Smooth muscle cell (in vitro differentiated cells): Measurements from ENCODE around the gene ERO1A. TPM values are rescaled to one million over a fixed set of nuclear protein-coding genes. Genes with fewer than 3 reads are reported as not detected.
"Not testable (repeated sequence)": the region's sequence is repeated elsewhere in the genome, so short reads cannot be mapped to it uniquely, and the experiment has no call there.

Source experiments
- DNase-seq: peaks from one replicate; lab custom pipeline; 2025; ENCODE audit not compliant: unreplicated experiment; lab: John Stamatoyannopoulos, UW
- H2AFZ ChIP-seq: fragments of 200-600 bp; sonication (generic); 2 replicates; pipeline ENCODE4 v1.6.0; 2016; ENCODE audit warnings: antibody characterized with exemption, low read depth, mild to moderate bottlenecking
- H3F3A ChIP-seq: fragments of 200-600 bp; sonication (generic); 2 replicates; pipeline ENCODE4 v1.6.0; 2017; ENCODE audit warnings: antibody characterized with exemption, low read depth
- H3K27ac ChIP-seq: fragments of 200-600 bp; sonication (generic); 2 replicates; pipeline ENCODE4 v1.5.1; 2016; ENCODE audit warnings: low read depth, mild to moderate bottlenecking
- H3K27me3 ChIP-seq: fragments of 200-600 bp; sonication (generic); 2 replicates; pipeline ENCODE4 v1.6.1; 2016; ENCODE audit warnings: low read depth, mild to moderate bottlenecking
- H3K36me3 ChIP-seq: fragments of 200-600 bp; sonication (generic); 2 replicates; pipeline ENCODE4 v1.5.1; 2016; ENCODE audit warnings: low read depth
- H3K4me1 ChIP-seq: fragments of 200-600 bp; sonication (generic); 2 replicates; pipeline ENCODE4 v1.5.1; 2016; ENCODE audit warnings: low read depth
- H3K4me2 ChIP-seq: fragments of 200-600 bp; sonication (generic); 2 replicates; pipeline ENCODE4 v1.6.0; 2016; ENCODE audit warnings: mild to moderate bottlenecking
- H3K4me3 ChIP-seq: fragments of 200-600 bp; sonication (generic); 2 replicates; pipeline ENCODE4 v1.5.1; 2016; ENCODE audit warnings: mild to moderate bottlenecking
- H3K79me2 ChIP-seq: fragments of 200-600 bp; sonication (generic); 2 replicates; pipeline ENCODE4 v1.6.0; 2016; ENCODE audit warnings: low read depth, mild to moderate bottlenecking
- H3K9ac ChIP-seq: fragments of 200-600 bp; sonication (generic); 2 replicates; pipeline ENCODE4 v1.6.0; 2016; ENCODE audit warnings: low read depth
- H3K9me3 ChIP-seq: fragments of 200-600 bp; sonication (generic); replicated peaks from 2 replicates; pipeline ENCODE4 v1.5.1; 2016; ENCODE audit warnings: low read depth
- H4K20me1 ChIP-seq: fragments of 200-600 bp; sonication (generic); 2 replicates; pipeline ENCODE4 v1.6.0; 2016; ENCODE audit warnings: low read depth
- WGBS: methylation state at CpG from one replicate; pipeline ENCODE4 v1.1.7; 2016; ENCODE audit warnings: low lambda C conversion rate; 5-methylcytosine and 5-hydroxymethylcytosine counted together
- polyA plus RNA-seq: library from polyadenylated mRNA; unstranded; fragments of >200 nt; fragmentation: Nextera tagmentation; extraction: Ambion mirVana; gene quantifications from 2 replicates; pipeline ENCODE4 v1.2.1, GENCODE V29; 2016
- total RNA-seq: library from RNA; depleted of rRNA; stranded (reverse); fragments of >200 nt; gene quantifications from 2 replicates; pipeline ENCODE4 v1.2.3, GENCODE V29; 2014
- TF ChIP-seq, protein P1 (sequence below): fragments of 200-600 bp; sonication (generic); IDR thresholded peaks from 2 replicates; pipeline ENCODE4 v1.5.1; 2017; ENCODE audit warnings: borderline replicate concordance, mild to moderate bottlenecking, antibody characterized with exemption; ENCODE audit not compliant: insufficient read depth, poor library complexity, severe bottlenecking

The ERO1A gene
- total and polyA plus RNA-seq, 2 experiments from 2014 or later, result 68.1 to 105 TPM

DNA sequence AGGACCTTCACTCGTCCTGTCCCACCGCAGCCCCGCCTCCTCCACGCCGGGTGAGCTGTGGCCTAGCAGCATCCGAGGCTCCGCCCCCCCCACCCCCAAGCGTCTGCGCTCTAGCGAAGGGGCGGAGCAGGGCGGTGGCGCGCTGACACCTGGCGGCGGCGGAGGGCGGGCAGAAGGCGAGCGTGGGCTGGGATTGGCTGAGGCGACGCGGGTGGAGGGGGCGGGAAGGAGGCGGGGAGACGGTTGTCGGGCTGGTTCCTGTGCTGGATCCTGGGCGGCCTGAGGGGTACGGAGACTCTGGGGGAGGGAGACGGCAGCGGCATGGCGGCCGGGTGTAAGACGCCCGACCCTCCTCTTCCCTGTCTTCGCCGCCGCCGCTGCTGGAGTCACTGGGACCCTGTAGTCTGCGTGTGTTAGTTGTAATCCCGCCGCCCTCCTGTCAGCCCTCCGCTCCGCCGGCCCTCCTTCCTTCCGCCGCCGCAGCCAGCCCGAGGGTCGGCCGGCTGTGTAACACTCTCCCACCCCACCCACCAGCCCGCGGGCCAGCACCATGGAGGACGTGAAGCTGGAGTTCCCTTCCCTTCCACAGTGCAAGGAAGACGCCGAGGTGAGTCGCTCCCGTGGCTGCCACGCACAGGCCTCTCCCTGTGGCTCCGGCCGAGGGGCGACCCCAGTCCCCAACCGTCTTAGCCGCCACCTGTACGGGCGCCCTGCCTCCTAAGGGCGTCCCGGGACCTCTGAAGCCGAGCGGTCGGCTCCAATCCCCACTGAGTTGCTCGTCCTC lies 34.8 kb upstream of the ERO1A start, which contains the start of gene STYX:
TSS of gene STYX (plus strand) at position 242 of the 784 bp plus-strand sequence. CDS start at position 551, 309 bp downstream.
- Histone ChIP-seq H3K79me2 (peaks cover 32% of the 10 kb centered on the region), H3F3A (peaks cover 14% of the 10 kb centered on the region), H3K9ac (peak within 1 kb of the TSS; percentile 86), H4K20me1 (peaks cover 15% of the 10 kb centered on the region), H2AFZ (peak within 1 kb of the TSS; percentile 83), H3K4me1 (peaks cover 6% of the 10 kb centered on the region), H3K9me3 (no peaks in the 10 kb centered on the region), H3K27me3 (no peaks in the 10 kb centered on the region), H3K36me3 (peaks cover 16% of the 10 kb centered on the region), H3K27ac (peak within 1 kb of the TSS; percentile 72), H3K4me2 (peak within 1 kb of the TSS; percentile 88), H3K4me3 (peak within 1 kb of the TSS; percentile 71)
- peak; percentile 96 for DNase-seq
- TF ChIP-seq, protein P1, sequence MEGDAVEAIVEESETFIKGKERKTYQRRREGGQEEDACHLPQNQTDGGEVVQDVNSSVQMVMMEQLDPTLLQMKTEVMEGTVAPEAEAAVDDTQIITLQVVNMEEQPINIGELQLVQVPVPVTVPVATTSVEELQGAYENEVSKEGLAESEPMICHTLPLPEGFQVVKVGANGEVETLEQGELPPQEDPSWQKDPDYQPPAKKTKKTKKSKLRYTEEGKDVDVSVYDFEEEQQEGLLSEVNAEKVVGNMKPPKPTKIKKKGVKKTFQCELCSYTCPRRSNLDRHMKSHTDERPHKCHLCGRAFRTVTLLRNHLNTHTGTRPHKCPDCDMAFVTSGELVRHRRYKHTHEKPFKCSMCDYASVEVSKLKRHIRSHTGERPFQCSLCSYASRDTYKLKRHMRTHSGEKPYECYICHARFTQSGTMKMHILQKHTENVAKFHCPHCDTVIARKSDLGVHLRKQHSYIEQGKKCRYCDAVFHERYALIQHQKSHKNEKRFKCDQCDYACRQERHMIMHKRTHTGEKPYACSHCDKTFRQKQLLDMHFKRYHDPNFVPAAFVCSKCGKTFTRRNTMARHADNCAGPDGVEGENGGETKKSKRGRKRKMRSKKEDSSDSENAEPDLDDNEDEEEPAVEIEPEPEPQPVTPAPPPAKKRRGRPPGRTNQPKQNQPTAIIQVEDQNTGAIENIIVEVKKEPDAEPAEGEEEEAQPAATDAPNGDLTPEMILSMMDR, result peak; percentile 10
- WGBS, result under 1% methylated on average over 43 of the region's 72 CpGs

DNA sequence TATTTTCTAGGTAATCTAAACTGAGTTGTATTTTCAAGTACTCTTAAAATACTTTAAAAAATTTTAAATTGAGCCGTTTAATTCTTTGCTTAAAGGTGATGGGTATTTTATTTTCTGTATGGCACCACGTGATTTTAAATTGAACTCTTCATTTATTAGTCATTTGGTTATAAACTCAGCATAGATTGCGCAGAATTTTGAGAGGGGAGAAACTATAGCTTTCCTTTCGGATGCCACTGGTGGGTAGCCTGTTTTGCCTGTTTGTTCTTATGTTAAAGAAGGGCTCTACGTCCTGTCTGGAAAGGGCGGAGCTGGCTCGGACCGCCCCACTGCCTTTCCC lies 34.2 kb upstream of the ERO1A start:
- Histone ChIP-seq H3K4me2 (peak overlapping the region; percentile 85), H3K79me2 (peaks cover 32% of the 10 kb centered on the region), H3K27ac (peak overlapping the region; percentile 72), H3K4me1 (peaks cover 6% of the 10 kb centered on the region), H3K9me3 (no peaks in the 10 kb centered on the region), H3K9ac (no peak overlapping the region), H3K27me3 (no peaks in the 10 kb centered on the region), H2AFZ (no peak overlapping the region), H3F3A (peaks cover 20% of the 10 kb centered on the region), H3K4me3 (peak overlapping the region; percentile 71), H3K36me3 (peaks cover 22% of the 10 kb centered on the region), H4K20me1 (peaks cover 19% of the 10 kb centered on the region)
- DNase-seq, result no peak
- TF ChIP-seq, protein P1, result no peak
- WGBS, result 3% methylated on average over 7 of the region's 8 CpGs

DNA sequence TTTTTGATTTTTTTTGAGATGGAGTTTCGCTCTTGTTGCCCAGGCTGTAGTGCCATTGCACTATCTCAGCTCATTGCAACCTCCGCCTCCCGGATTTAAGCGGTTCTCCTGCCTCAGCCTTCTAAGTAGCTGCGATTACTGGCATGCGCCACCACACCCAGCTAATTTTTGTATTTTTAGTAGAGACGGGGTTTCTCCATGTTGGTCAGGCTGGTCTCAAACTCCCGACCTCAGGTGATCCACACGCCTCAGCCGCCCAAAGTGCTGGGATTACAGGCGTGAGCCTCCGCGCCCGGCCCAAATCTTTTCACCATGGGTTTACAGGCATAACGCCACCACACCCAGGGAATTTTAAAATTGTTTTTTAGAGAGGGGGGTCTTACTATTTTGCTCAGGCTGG lies 33.7 kb upstream of the ERO1A start:
- WGBS, result 84% methylated on average over 15 of the region's 15 CpGs
- peaks cover 28% of the 10 kb centered on the region for H3K79me2 ChIP-seq
- peak overlapping the region; percentile 85 for H3K4me2 ChIP-seq
- not testable (repeated sequence) for H3K4me1 ChIP-seq, H3K9me3 ChIP-seq, H3K9ac ChIP-seq, DNase-seq, H3K27me3 ChIP-seq, H2AFZ ChIP-seq
- peaks cover 24% of the 10 kb centered on the region for H4K20me1 ChIP-seq
- peaks cover 27% of the 10 kb centered on the region for H3K36me3 ChIP-seq
- peak overlapping the region; percentile 71 for H3K4me3 ChIP-seq
- H3K27ac ChIP-seq, result peak overlapping the region; percentile 72
- H3F3A ChIP-seq, result peaks cover 20% of the 10 kb centered on the region

DNA sequence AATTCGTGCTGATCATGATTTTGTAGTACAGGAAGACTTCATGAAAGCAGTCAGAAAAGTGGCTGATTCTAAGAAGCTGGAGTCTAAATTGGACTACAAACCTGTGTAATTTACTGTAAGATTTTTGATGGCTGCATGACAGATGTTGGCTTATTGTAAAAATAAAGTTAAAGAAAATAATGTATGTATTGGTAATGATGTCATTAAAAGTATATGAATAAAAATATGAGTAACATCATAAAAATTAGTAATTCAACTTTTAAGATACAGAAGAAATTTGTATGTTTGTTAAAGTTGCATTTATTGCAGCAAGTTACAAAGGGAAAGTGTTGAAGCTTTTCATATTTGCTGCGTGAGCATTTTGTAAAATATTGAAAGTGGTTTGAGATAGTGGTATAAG lies 32.2 kb upstream of the ERO1A start:
- H3K9ac ChIP-seq, H3K4me2 ChIP-seq, H3K4me1 ChIP-seq, H2AFZ ChIP-seq, H3K9me3 ChIP-seq, DNase-seq, H3K27me3 ChIP-seq, H3K4me3 ChIP-seq: not testable (repeated sequence)
- Histone ChIP-seq H3K27ac (peak overlapping the region; percentile 37), H3K79me2 (peaks cover 19% of the 10 kb centered on the region), H3F3A (peaks cover 28% of the 10 kb centered on the region), H4K20me1 (peaks cover 38% of the 10 kb centered on the region), H3K36me3 (peaks cover 40% of the 10 kb centered on the region)
- WGBS, result 95% methylated on average over 2 of the region's 2 CpGs
